Hematopoietic multipotent progenitor cell treated with erythropoietin and hydrocortisone succinate and interleukin-3 and kit ligand, for 6 days (in vitro differentiated cells): ENCODE data around the gene IBTK.
"Not testable (repeated sequence)": the region's sequence is repeated elsewhere in the genome, so short reads cannot be mapped to it uniquely, and the experiment has no call there.

Experiments
- DNase-seq: peaks from one replicate; pipeline ENCODE4 v3.0.0-alpha.2; 2015

IBTK gene

GRCh38 chr6:82172594-82172993 is 75.0 kb downstream of the IBTK start:
- no peak for DNase-seq

GRCh38 chr6:82169138-82169876 is 78.2 kb downstream of the IBTK start:
- DNase-seq: no peak

- DNase-seq: no peak
Measured at GRCh38 chr6:82166493-82166892, 81.1 kb downstream of the IBTK start.

GRCh38 chr6:82160255-82160990 is 87.1 kb downstream of the IBTK start:
- no peak for DNase-seq

- DNase-seq: not testable (repeated sequence)
Measured at GRCh38 chr6:82152786-82153185, 94.8 kb downstream of the IBTK start.

GRCh38 chr6:82151147-82151546 is 96.4 kb downstream of the IBTK start:
- DNase-seq: not testable (repeated sequence)

GRCh38 chr6:82145926-82146452 is 101.6 kb downstream of the IBTK start:
- DNase-seq: no peak

GRCh38 chr6:82144852-82145340 is 102.6 kb downstream of the IBTK start:
- no peak for DNase-seq

- DNase-seq: no peak
Measured at GRCh38 chr6:82144007-82144851, 103.3 kb downstream of the IBTK start.

- DNase-seq: no peak
Measured at GRCh38 chr6:82143041-82143481, 104.5 kb downstream of the IBTK start.

- DNase-seq: no peak
Measured at GRCh38 chr6:82142524-82142923, 105.0 kb downstream of the IBTK start.

- DNase-seq: no peak
Measured at GRCh38 chr6:82138075-82138791, 109.3 kb downstream of the IBTK start.

GRCh38 chr6:82131441-82131840 is 116.1 kb downstream of the IBTK start:
- no peak for DNase-seq

- DNase-seq: no peak
Measured at GRCh38 chr6:82129797-82130196, 117.7 kb downstream of the IBTK start.

GRCh38 chr6:82128973-82129372 is 118.6 kb downstream of the IBTK start:
- DNase-seq: not testable (repeated sequence)

GRCh38 chr6:82123632-82124031 is 123.9 kb downstream of the IBTK start:
- DNase-seq: no peak
